Activated CD4-positive, alpha-beta T cell treated with anti-CD3 and anti-CD28 coated beads, Interleukin-2, amount 50 U/mL, for 4 hours (primary cell): ENCODE results near the gene DUSP9.

Experiments used
- DNase-seq, 2 experiments: peaks; one replicate each; pipeline ENCODE4 v3.0.0-alpha.2; 2020

Gene DUSP9

GRCh38 chrX:153637121-153638040, 9.6 kb upstream of the DUSP9 start:
- no peak for DNase-seq

GRCh38 chrX:153638041-153638371, 9.0 kb upstream of the DUSP9 start:
- DNase-seq = no peak

DNA sequence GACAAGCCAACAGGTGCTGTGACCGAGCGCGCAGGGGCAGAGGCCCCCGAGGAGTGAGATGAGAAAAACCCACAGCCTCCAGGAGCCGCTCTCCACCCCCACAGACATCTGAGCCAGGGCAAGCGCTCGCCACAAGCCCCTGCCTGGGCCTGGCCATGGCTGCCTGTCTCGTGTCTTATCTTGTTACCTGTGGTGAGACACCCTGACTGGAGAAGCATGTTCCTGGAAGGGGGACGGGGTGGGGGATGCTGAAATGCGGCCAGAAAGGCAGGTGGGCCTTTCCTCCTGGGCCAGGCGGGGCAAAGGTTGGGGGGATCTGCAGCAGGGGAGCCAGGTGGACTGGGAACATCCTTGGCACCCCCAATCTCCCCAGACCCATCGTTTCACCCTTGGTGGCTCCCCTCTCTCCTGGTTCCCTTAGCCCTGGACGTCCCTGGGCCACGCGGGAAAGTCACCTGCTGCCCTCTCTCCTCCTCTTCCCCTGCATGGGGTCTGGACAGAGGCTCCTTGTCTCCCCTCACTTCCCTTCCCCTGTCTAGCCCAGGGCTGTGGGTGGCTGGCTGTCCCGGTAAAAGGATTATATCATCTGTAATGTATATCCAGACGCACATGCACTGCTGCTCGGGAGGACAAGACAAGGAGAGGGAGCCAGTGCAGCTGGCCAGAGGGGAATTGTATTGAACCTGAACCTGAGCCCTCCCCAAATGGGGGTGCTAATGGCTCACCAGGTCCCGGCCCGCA, 8.4 kb upstream of the DUSP9 start:
- DNase-seq = no peak

DNA sequence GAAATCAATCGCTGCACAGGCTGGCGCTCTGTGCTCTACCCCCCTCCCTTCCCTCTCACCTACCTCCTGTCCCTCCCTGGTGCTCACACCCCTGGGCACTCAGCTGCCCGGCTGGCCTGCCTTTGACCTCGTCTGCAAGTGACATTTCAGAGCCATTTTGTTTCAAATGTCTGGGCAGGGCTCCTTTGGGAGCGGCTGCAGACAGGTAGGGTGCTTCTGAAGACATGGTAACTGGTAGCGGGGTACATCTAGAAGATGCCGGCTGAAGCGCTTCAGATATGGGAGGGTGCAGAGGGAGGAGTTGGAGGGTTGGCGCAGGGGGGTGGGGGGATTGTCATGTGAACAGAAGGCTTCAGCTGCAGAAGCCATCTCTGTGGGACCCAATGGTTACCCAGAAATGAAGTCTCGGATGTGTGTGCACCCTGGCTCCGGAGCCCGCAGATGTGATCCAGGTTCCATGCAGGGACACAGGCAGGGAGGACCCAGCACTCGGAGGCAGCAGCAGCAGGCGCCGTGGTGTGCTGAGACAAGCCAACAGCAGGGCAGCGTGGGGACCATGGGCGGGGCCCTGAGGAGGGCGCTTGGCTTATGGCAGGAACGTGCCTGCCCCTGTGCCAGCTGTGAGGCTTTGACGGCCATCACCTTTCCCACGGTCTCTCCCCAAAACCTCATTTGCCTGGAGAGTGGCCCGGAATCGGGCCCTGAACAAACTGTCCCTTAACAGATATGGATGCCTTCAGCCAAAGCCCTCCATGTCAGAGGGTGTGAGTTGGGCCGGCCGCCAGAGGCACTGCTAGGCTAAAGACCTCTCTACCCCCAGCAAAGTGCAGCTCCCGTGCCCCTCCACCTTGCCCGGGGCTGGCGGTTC, 7.6 kb upstream of the DUSP9 start:
- no peak for DNase-seq

DNA sequence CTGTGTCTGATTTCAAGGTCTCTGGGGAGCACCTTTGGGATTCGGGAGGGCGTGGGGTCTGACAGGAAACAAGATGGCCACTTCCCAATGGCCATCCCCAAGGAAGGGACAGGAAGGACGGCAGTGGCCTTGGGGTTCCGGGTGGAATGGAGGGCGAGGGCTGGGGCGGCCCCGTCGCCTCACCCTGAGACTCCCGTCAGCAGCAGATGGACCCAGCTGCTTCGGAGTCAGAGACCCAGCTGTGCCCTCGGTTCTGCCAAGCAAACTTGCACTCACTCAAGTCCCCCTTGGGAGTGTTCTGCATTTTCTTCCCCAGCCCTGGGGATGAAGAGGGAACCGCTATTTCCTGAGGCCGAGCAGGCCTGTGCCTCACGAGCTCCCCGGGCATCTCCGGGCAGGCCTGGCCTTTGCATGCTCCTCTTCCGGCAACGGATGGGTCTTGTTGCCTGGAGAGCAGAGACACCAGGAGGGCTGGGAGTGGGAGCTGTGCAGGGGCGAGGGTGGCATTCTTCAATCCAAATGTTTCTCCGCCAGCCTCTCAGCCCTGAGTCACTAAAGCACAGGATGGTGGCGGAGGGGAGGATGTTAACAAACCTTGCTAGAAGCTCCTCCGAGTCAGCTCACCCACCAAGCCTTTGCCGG, 6.8 kb upstream of the DUSP9 start:
- no peak for DNase-seq

GRCh38 chrX:153640736-153641575, 6.0 kb upstream of the DUSP9 start:
- DNase-seq = no peak

DNA sequence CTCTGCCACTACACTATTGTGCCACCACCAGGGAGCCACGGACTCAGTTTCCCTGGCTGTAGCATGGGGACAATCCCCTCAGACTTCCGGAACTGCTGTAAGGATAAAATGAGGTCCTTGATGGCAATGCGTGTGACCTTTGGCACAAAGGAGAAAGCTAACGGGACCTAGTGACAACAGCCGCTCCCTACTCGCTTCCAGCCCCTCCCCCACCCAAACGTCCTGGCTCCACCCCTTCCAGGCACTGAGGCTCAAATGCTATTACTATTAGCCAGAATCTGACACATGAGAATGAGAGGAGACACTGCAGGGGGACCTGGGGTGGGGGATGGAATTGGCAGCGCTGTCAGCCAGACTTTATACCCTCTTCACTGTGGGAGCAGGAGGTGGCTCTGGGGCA, 5.4 kb upstream of the DUSP9 start:
- no peak for DNase-seq

- no peak for DNase-seq
Observed at GRCh38 chrX:153642051-153642654, 4.8 kb upstream of the DUSP9 start.

GRCh38 chrX:153642655-153643430, 4.2 kb upstream of the DUSP9 start:
- no peak for DNase-seq

GRCh38 chrX:153643431-153644351, 3.3 kb upstream of the DUSP9 start:
- DNase-seq = no peak

DNA sequence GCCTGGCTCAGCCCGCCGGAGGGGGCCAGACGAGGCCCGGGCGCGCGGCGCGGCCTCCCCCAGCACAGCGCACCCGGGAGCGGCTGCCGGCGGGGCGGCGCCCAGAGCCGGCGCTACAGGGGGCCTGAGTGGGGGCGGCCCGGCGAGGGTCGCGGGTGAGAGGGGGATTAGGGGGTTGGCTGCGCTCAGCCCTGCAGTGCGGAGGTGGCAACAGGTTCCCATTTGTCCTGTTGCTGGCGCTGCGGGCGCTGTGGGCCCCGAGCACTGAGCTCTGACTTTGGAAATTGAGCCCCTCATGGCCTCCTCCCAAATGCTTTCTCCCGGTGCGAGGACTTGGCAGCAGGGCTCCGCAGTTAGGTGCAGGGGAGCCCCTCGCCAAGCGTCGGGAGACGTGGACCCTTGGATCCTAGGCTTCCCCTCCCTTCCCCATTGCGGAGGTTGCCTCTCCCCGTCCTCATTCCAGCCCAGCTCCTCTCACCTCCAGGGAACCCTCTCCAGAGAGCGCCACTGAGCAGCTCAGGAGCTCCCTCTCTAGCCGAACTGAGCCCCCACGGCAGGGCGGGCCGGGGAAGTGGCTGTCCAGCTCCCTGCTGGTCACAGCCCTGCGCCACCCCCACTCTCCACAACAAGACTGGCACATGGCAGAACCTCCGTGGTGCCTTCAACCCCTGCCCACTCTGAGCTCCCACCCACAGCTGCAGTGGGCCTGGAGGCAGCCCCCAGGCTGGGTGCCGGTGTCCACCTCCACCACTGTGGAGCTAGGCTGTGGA, 2.5 kb upstream of the DUSP9 start:
- DNase-seq = no peak

- DNase-seq = no peak
Observed at GRCh38 chrX:153645151-153645550, 1.9 kb upstream of the DUSP9 start.

DNA sequence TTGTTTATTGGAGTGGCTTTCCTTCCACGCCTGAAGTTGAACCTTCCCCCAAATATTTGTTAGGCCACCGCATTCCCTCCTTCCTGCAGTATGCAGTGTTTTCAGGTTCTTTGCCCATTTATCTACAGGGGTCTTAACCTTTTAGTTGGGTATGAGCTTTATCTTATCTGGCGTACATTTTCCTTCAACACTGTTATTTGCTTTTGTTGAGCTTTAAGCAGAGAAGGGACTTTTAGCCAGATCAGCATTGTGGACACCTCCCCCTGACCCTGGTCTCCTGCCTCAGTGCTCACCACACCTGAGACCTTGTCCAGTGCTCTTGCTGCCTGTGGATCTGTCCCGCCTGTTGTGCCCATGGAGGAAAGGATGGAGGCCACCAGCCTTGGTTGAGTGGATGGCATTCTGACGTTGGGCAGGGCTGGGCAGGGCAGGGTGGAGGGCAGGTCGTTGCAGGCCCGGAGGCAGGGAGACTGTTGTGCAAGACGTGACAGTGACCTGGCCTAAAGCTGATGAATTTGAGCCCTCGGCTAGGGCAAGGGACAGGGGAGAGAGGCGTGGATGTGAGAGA, 998 bp upstream of the DUSP9 start:
- DNase-seq = no peak

GRCh38 chrX:153647461-153648357, 706 bp downstream of the DUSP9 start:
- DNase-seq = no peak

DNA sequence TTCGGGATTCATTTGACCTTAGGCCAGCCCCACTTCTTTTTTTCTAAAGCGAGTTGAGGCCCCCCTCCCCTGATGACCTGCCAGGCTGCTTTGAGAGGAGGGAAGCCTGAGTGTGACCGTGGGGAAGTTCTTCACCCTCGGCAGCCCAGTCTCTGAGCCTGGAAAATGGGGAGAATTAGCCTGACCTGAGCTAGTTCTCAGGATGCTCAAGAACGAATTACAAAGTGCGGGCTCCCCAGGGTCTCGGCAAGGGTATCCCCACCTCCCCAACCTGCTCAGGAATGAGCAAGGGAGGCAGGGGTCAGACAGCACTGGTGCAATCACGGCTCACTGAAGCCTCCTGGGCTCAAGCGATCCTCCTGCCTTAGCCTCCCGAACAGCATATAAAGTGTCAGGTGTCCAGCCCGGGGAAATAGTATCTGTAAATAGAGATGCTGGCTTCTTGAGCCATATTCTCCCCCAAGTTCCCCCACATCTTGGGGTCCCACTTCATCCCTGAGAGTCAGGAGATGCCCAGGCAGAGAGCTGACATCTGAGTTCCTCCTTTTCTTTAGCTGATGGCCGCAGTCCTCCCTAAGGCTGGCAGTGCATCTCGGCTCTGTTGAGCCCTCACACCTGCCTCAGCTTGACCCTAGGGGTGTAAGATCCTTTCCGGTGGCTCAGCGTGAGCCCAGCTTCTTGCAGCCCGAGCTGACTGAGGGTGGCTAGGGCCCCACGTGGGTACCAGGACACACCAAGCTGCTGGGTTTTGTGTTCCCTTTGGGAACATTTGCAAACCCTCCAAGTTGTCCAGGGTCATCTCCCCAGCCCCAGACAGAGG, 1.6 kb downstream of the DUSP9 start:
- no peak for DNase-seq
